Caco-2 (cell line): ENCODE measurements around the gene EEF1AKMT1. TPM values are rescaled to one million over a fixed set of nuclear protein-coding genes. Genes with fewer than 3 reads are reported as not detected.

Source experiments
- BruUV-seq: library from RNA; stranded (reverse); fragments of 400-500 nt; replicated peaks from 2 replicates; lab custom pipeline; 2021; lab: Mats Ljungman, UMichigan
- CTCF ChIA-PET: fragments of 300-600 bp; sonication (Branson Sonifier 250); formaldehyde crosslinking; loops from one replicate; lab custom pipeline; 2022; ENCODE audit warnings: antibody characterized with exemption; lab: Charles Lee
- POLR2A ChIA-PET: fragments of 300-600 bp; sonication (Branson Sonifier 250); formaldehyde crosslinking; loops from one replicate; lab custom pipeline; 2022; ENCODE audit warnings: antibody characterized with exemption; lab: Charles Lee
- DNase-seq, 2 experiments: peaks; one replicate each; pipeline versions ENCODE4 v3.0.0 to v3.0.0-alpha.2; 2020 to 2022
- H3K27me3 ChIP-seq: replicated peaks from 2 replicates; pipeline ENCODE4 v1.6.0; 2011; ENCODE audit warnings: low read length; ENCODE audit not compliant: control insufficient read depth, insufficient read depth
- H3K36me3 ChIP-seq: 2 replicates; pipeline ENCODE4 v1.5.1; 2011; ENCODE audit warnings: low read length; ENCODE audit not compliant: control insufficient read depth, insufficient read depth
- H3K4me1 ChIP-seq: fragments of 250-450 bp; sonication (Bioruptor Pico); 2 replicates; pipeline ENCODE4 v1.5.1; 2020; ENCODE audit warnings: mild to moderate bottlenecking
- H3K4me3 ChIP-seq: 2 replicates; pipeline ENCODE4 v1.5.1; 2011; ENCODE audit warnings: low read depth, mild to moderate bottlenecking, control low read depth, low read length
- H3K9me3 ChIP-seq: fragments of 250-450 bp; sonication (Bioruptor Pico); 2 replicates; pipeline ENCODE4 v1.5.1; 2020; ENCODE audit warnings: mild to moderate bottlenecking, moderate library complexity
- H3K27ac Mint-ChIP-seq: one replicate; pipeline ENCODE4 v1.8.0; 2022; ENCODE audit warnings: mixed read lengths; ENCODE audit not compliant: unreplicated experiment
- H3K27me3 Mint-ChIP-seq: one replicate; pipeline ENCODE4 v1.8.0; 2022; ENCODE audit warnings: mixed read lengths; ENCODE audit not compliant: insufficient read depth, unreplicated experiment
- H3K36me3 Mint-ChIP-seq: one replicate; pipeline ENCODE4 v1.8.0; 2022; ENCODE audit warnings: mild to moderate bottlenecking, mixed read lengths; ENCODE audit not compliant: insufficient read depth, unreplicated experiment
- H3K4me1 Mint-ChIP-seq: one replicate; pipeline ENCODE4 v1.8.0; 2022; ENCODE audit warnings: low read depth, mixed read lengths; ENCODE audit not compliant: unreplicated experiment
- H3K4me3 Mint-ChIP-seq: one replicate; pipeline ENCODE4 v1.8.0; 2022; ENCODE audit warnings: mild to moderate bottlenecking, moderate library complexity, mixed read lengths; ENCODE audit not compliant: unreplicated experiment
- H3K9me3 Mint-ChIP-seq: one replicate; pipeline ENCODE4 v1.8.0; 2022; ENCODE audit warnings: mixed read lengths; ENCODE audit not compliant: unreplicated experiment
- intact Hi-C: fragments of 100-400 bp; cut with micrococcal nuclease; formaldehyde crosslinking; loops from one replicate; pipeline ENCODE4 v1.10.0; 2022; ENCODE audit not compliant: unreplicated experiment
- total RNA-seq: library from RNA; stranded (reverse); gene quantifications from 2 replicates; pipeline ENCODE4 v1.2.3, GENCODE V29; 2022
- TF ChIP-seq, protein P1 (sequence below), 2 experiments: fragments of 200-600 bp in 1 of 2; IDR thresholded peaks; 1 replicate in 1 of 2; 2 replicates in 1 of 2; pipeline versions ENCODE4 v1.5.1 to v1.8.0; 2011 to 2022; ENCODE audit warnings: antibody characterized with exemption in 1 of 2, control low read depth in 1 of 2, inconsistent platforms in 1 of 2, low read depth in 1 of 2, low read length in 1 of 2, mild to moderate bottlenecking in 1 of 2, moderate library complexity in 1 of 2; ENCODE audit not compliant: insufficient read depth in 1 of 2, severe bottlenecking in 1 of 2, unreplicated experiment in 1 of 2

The EEF1AKMT1 gene
- total RNA-seq, 1 experiment from 2014 or later, result 8.6 TPM

DNA sequence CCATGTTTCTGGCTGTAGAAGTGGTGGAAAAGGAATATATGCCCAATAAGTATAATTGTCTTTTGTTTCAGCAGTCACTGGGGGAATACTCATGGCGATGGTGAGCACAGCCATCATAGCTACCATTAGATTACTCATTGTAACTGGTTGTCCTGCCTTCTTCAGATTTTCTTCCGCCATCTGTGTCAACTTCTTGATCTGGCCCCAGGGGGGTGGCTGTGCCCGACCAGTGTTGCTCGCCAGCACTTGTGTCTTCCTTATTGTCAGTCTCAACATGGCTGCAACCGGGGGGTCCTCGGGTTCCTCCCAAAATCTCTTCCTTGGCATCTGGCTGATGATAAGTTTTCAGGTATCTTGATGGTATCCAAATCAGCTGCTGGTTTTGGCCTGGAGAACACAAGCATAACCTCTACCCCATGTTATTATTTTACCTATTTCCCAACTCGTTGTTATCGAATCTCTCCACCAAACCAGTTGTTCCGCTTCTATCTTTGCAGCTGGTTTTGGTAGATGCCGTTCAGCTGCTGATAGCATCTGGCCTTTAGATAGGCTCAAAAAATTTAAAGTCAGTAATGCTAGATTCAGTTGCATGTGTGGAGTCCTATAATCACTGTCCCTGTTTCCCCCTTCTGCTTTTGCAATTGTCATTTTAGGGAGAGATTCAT, 93.2 kb downstream of the EEF1AKMT1 start:
- no TSS peak for BruUV-seq
- CTCF ChIA-PET, result no interaction called here
- H3K4me1 ChIP-seq, result no peaks in the 10 kb centered on the region
- H3K9me3 ChIP-seq, result no peaks in the 10 kb centered on the region
- Mint-ChIP-seq H3K9me3 (no peaks in the 10 kb centered on the region), H3K27me3 (no peaks in the 10 kb centered on the region), H3K27ac (no peak overlapping the region), H3K4me1 (no peaks in the 10 kb centered on the region), H3K4me3 (no peak overlapping the region), H3K36me3 (no peaks in the 10 kb centered on the region)
- H3K27me3 ChIP-seq, result no peaks in the 10 kb centered on the region
- TF ChIP-seq, protein P1, sequence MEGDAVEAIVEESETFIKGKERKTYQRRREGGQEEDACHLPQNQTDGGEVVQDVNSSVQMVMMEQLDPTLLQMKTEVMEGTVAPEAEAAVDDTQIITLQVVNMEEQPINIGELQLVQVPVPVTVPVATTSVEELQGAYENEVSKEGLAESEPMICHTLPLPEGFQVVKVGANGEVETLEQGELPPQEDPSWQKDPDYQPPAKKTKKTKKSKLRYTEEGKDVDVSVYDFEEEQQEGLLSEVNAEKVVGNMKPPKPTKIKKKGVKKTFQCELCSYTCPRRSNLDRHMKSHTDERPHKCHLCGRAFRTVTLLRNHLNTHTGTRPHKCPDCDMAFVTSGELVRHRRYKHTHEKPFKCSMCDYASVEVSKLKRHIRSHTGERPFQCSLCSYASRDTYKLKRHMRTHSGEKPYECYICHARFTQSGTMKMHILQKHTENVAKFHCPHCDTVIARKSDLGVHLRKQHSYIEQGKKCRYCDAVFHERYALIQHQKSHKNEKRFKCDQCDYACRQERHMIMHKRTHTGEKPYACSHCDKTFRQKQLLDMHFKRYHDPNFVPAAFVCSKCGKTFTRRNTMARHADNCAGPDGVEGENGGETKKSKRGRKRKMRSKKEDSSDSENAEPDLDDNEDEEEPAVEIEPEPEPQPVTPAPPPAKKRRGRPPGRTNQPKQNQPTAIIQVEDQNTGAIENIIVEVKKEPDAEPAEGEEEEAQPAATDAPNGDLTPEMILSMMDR (IDR thresholded peaks at IDR 0.05; ENCODE audit: insufficient read depth in 1 of 2, low read depth in 1 of 2, low read length in 1 of 2, severe bottlenecking in 1 of 2, unreplicated experiment in 1 of 2), result no peak
- POLR2A ChIA-PET, result no interaction called here
- H3K36me3 ChIP-seq, result no peaks in the 10 kb centered on the region; the same call in 1 of the 2 replicates
- no peak for DNase-seq
- intact Hi-C loops, result no loop called here
- no peak overlapping the region for H3K4me3 ChIP-seq

GRCh38 chr13:20679879-20680278, 93.9 kb downstream of the EEF1AKMT1 start:
- H3K27me3 ChIP-seq, result no peaks in the 10 kb centered on the region
- H3K4me3 ChIP-seq, result no peak overlapping the region
- H3K36me3 Mint-ChIP-seq, result no peaks in the 10 kb centered on the region
- H3K4me1 ChIP-seq, result no peaks in the 10 kb centered on the region
- POLR2A ChIA-PET, result no interaction called here
- H3K9me3 ChIP-seq, result no peaks in the 10 kb centered on the region
- no TSS peak for BruUV-seq
- TF ChIP-seq, protein P1 (IDR thresholded peaks at IDR 0.05; ENCODE audit: insufficient read depth in 1 of 2, low read depth in 1 of 2, low read length in 1 of 2, severe bottlenecking in 1 of 2, unreplicated experiment in 1 of 2), result no peak
- intact Hi-C loops, result no loop called here
- no peaks in the 10 kb centered on the region for H3K27me3 Mint-ChIP-seq
- H3K4me3 Mint-ChIP-seq, result no peak overlapping the region
- H3K36me3 ChIP-seq, result no peaks in the 10 kb centered on the region; the same call in 1 of the 2 replicates
- CTCF ChIA-PET, result no interaction called here
- no peaks in the 10 kb centered on the region for H3K4me1 Mint-ChIP-seq
- H3K27ac Mint-ChIP-seq, result no peak overlapping the region
- no peaks in the 10 kb centered on the region for H3K9me3 Mint-ChIP-seq
- DNase-seq, result no peak

Other genes with a start within 250 kb of the EEF1AKMT1 start
- 4.3 and 6.7 TPM in 2 replicates for gene CRYL1, start 248.1 kb downstream of the EEF1AKMT1 start, total RNA-seq
- gene IFT88, start 206.8 kb downstream of the EEF1AKMT1 start, total RNA-seq, result 12.1 and 12.4 TPM in 2 replicates
- 1.7 and 2.2 TPM in 2 replicates for gene IL17D, start 70.3 kb downstream of the EEF1AKMT1 start, total RNA-seq
- 31.3 and 33.3 TPM in 2 replicates for gene XPO4, start 128.8 kb upstream of the EEF1AKMT1 start, total RNA-seq